ENCODE results near the gene C19orf44. TPM values are rescaled to one million over a fixed set of nuclear protein-coding genes. Genes with fewer than 3 reads are reported as not detected.

The C19orf44 gene
- total RNA-seq, 1 donor from 2014 or later: 12.3 TPM

- H3K27me3 Mint-ChIP-seq: no peaks in the 10 kb centered on the region
- no peaks in the 10 kb centered on the region for H3K9me3 Mint-ChIP-seq (ENCODE audit: low read depth)
- DNase-seq (ENCODE audit: low spot score, unreplicated experiment): no peak
- H3K4me3 Mint-ChIP-seq (ENCODE audit: low read depth): no peak overlapping the region
- peaks cover 31% of the 10 kb centered on the region for H3K4me1 Mint-ChIP-seq (ENCODE audit: low read depth)
- peak overlapping the region; percentile 91 for H3K27ac Mint-ChIP-seq
- no peak for TF ChIP-seq CTCF (IDR thresholded peaks at IDR 0.05; ENCODE audit: unreplicated experiment)
- peaks cover 5% of the 10 kb centered on the region for H3K36me3 Mint-ChIP-seq (ENCODE audit: insufficient read depth)
These were observed 41.8 kb upstream of the C19orf44 start for GRCh38 chr19:16454351-16454918.

- H3K4me3 Mint-ChIP-seq (ENCODE audit: low read depth): no peak overlapping the region
- H3K27ac Mint-ChIP-seq: peak overlapping the region; percentile 68
- TF ChIP-seq CTCF (IDR thresholded peaks at IDR 0.05; ENCODE audit: unreplicated experiment): no peak
- H3K9me3 Mint-ChIP-seq (ENCODE audit: low read depth): no peaks in the 10 kb centered on the region
- H3K4me1 Mint-ChIP-seq (ENCODE audit: low read depth): peaks cover 35% of the 10 kb centered on the region
- no peaks in the 10 kb centered on the region for H3K27me3 Mint-ChIP-seq
- peaks cover 2% of the 10 kb centered on the region for H3K36me3 Mint-ChIP-seq (ENCODE audit: insufficient read depth)
- DNase-seq (ENCODE audit: low spot score, unreplicated experiment): no peak
These were observed 40.7 kb upstream of the C19orf44 start for GRCh38 chr19:16455489-16455888.

GRCh38 chr19:16456652-16457194 lies 39.5 kb upstream of the C19orf44 start:
- Mint-ChIP-seq H3K4me1 (ENCODE audit: low read depth) (peaks cover 37% of the 10 kb centered on the region), H3K9me3 (ENCODE audit: low read depth) (no peaks in the 10 kb centered on the region), H3K27me3 (no peaks in the 10 kb centered on the region), H3K4me3 (ENCODE audit: low read depth) (no peak overlapping the region), H3K27ac (peak overlapping the region; percentile 59), H3K36me3 (ENCODE audit: insufficient read depth) (no peaks in the 10 kb centered on the region)
- no peak for TF ChIP-seq CTCF (IDR thresholded peaks at IDR 0.05; ENCODE audit: unreplicated experiment)
- DNase-seq (ENCODE audit: low spot score, unreplicated experiment): no peak

GRCh38 chr19:16457195-16457953 lies 38.8 kb upstream of the C19orf44 start:
- TF ChIP-seq CTCF (IDR thresholded peaks at IDR 0.05; ENCODE audit: unreplicated experiment): no peak
- H3K4me3 Mint-ChIP-seq (ENCODE audit: low read depth): no peak overlapping the region
- no peaks in the 10 kb centered on the region for H3K27me3 Mint-ChIP-seq
- H3K4me1 Mint-ChIP-seq (ENCODE audit: low read depth): peaks cover 37% of the 10 kb centered on the region
- no peak for DNase-seq (ENCODE audit: low spot score, unreplicated experiment)
- H3K36me3 Mint-ChIP-seq (ENCODE audit: insufficient read depth): no peaks in the 10 kb centered on the region
- no peaks in the 10 kb centered on the region for H3K9me3 Mint-ChIP-seq (ENCODE audit: low read depth)
- H3K27ac Mint-ChIP-seq: no peak overlapping the region

GRCh38 chr19:16457954-16458331 lies 38.3 kb upstream of the C19orf44 start:
- peaks cover 37% of the 10 kb centered on the region for H3K4me1 Mint-ChIP-seq (ENCODE audit: low read depth)
- no peaks in the 10 kb centered on the region for H3K36me3 Mint-ChIP-seq (ENCODE audit: insufficient read depth)
- no peaks in the 10 kb centered on the region for H3K9me3 Mint-ChIP-seq (ENCODE audit: low read depth)
- H3K4me3 Mint-ChIP-seq (ENCODE audit: low read depth): no peak overlapping the region
- TF ChIP-seq CTCF (IDR thresholded peaks at IDR 0.05; ENCODE audit: unreplicated experiment): no peak
- no peaks in the 10 kb centered on the region for H3K27me3 Mint-ChIP-seq
- peak overlapping the region; percentile 69 for H3K27ac Mint-ChIP-seq
- DNase-seq (ENCODE audit: low spot score, unreplicated experiment): no peak

Data from progenitor cell of endocrine pancreas (in vitro differentiated cells).